NCI-H2081 (cell line): ENCODE results near the gene PTGDS.
A peak's percentile ranks its signal among the peaks of the same experiment; 100 is the strongest.

Experiments used
- DNase-seq, 2 experiments: peaks; one replicate each; lab custom pipeline; 2025; lab: John Stamatoyannopoulos, UW

Gene PTGDS

DNA sequence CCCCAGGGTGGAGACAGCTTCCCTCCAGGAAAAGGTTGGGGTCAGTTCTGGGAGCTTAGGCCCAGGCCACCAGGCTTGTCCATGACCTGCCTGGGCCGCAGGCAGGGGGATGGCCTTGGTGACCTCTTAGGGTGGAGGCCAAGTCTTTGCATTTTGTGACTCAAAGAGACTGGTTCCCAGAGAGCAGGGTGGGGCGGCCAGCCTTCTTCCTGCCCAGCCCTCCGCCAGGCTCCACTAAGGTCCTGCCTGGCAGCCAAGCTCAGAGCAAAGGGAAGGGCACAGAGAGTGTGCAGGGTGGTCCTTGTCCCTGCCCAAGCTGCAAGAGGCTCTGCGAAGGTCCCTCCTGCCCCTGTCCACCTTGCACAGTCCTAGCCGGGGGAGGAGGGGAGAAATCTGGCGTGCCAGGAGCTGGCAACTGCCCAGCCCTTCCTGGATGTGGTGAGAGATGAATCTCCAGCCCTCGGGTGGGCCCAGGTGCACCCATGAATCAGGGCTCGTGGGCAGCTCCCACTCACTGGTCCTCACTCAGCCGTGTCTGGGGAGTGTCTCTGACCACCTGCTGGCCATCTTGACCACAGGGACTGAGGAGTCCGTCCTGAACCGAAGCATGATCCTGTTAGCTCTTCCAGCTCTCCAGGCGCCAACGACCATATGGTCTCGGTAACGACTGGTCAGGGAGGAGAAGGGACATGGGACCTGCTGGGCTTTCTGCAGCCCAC lies 2.3 kb upstream of the PTGDS start:
- DNase-seq: no peak

DNA sequence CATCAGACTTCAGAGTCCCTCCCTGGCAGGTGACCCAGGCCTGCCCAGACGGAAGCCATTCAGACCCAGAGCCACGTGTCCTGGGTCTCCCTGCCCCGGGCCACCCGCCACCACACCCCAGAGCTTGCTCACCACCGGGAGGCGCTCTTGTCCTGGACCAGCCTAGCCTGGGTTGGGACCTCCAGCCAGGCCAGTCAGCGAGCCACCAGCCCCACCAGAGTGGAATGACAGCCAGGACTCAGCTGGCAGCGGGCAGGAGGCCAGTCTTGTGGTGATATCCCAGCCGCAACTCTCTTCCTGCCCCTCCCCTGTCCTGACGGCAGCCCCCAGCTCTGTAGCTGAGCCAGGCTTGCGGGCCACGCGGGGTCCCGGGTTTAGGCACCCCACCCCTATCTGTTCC lies 1.7 kb upstream of the PTGDS start:
- DNase-seq: no peak

DNA sequence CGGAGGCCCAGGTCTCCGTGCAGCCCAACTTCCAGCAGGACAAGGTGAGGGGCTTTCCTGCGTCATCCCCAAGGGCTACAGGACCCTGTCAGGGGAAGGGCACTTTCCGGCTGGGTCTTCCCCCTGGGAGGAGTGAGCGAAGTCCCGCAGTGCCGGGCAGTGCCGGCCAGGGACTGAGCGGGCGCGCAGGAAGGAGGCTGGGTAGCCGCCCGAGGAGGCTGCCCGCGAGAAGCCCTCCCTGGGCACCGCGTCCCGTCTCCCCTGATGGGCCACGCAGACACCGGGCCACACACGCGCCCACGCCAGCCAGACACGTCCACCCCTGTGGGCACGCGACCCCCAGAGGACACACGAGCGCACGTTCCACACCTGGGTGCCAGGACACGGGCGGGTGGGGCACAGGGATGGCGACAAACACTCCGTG lies 357 bp downstream of the PTGDS start:
- no peak for DNase-seq

DNA sequence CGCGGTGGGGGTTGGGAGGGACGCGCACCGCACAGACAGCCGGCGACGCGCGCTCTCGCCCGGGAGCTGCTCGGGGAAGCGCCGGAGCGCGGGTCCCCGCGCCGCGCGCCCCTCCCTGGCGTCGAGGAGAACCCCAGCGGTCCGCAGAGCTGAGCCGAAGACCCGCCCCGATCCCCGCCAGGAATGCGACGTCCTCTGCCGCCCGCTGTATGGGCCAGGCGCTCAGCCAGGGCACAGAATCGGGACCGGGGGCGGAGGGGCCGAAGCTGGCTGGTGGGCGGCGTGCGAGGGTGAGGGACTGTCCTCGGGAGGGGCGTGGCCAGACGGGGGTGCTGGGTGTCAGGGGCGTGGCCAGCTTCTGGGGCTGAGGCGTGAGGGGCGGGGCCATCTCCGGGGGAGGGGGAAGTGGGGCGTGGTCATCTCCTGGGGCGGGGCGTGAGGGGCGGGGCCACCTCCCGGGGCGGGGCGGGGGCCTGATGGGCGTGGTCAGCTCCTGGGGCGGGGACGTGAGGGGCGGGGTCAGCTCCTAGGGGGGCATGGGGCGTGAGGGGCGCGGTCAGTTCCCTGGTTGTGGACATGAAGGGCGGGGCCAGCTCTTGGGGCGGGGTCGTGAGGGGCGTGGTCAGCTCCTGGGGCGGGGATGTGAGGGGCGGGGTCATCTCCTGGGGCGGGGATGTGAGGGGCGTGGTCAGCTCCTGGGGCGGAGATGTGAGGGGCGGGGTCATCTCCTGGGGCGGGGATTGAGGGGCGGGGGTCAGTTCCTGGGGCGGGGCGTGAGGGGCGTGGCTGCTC lies 965 bp downstream of the PTGDS start:
- DNase-seq: peak; percentile 13 to 37

DNA sequence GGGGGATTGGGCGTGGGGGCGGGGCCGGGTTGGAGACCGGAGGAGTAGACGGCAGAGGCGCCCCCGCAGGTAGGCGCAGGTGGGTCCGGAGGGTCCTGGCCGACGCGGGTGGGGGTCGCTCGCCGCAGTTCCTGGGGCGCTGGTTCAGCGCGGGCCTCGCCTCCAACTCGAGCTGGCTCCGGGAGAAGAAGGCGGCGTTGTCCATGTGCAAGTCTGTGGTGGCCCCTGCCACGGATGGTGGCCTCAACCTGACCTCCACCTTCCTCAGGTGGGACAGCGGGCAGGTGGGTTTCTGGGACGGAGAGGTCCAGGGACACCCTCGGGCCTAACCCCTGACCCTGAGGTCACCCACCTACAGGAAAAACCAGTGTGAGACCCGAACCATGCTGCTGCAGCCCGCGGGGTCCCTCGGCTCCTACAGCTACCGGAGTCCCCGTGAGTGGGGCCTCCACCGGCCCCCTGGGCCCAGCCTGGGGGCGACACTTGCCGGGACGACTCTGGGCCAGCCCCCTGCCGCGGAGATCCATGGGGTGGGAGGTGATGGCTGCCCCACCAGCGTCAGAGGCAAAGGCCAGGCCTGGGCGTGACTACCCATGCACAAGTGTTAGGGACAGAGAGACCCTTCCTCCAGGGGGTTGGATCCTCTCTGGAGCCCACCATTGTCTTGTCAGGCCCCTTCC lies 1.7 kb downstream of the PTGDS start:
- DNase-seq: no peak

DNA sequence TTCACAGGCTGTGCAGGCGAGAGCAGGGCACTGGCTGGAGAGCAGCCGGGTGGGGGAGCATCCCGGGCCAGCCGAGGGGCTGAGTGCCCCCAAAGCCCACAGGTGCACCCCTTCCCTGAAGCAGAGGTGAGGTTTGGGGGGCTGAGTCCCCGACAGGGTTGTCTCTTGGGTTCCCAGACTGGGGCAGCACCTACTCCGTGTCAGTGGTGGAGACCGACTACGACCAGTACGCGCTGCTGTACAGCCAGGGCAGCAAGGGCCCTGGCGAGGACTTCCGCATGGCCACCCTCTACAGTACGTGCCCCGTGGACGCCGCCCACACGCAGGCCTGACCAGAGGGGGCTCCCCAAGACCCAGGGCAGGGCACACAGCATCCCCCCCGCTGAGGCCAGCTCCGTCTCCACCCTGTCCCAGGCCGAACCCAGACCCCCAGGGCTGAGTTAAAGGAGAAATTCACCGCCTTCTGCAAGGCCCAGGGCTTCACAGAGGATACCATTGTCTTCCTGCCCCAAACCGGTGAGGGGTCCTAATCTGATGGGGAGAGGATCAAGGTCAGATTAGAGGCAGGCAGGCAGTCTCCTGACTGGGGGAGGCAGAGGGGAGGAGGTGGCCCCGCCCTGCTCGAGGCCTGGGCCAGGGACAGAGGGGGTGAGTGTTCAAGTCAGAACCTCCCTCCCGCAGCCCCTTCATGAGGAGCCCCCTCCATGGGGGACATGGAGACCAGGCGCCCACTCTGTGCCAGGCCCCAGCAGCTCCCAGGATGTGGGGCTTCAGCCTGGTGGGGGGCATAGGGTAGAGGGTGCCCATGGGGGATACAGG lies 2.7 kb downstream of the PTGDS start:
- DNase-seq: no peak

DNA sequence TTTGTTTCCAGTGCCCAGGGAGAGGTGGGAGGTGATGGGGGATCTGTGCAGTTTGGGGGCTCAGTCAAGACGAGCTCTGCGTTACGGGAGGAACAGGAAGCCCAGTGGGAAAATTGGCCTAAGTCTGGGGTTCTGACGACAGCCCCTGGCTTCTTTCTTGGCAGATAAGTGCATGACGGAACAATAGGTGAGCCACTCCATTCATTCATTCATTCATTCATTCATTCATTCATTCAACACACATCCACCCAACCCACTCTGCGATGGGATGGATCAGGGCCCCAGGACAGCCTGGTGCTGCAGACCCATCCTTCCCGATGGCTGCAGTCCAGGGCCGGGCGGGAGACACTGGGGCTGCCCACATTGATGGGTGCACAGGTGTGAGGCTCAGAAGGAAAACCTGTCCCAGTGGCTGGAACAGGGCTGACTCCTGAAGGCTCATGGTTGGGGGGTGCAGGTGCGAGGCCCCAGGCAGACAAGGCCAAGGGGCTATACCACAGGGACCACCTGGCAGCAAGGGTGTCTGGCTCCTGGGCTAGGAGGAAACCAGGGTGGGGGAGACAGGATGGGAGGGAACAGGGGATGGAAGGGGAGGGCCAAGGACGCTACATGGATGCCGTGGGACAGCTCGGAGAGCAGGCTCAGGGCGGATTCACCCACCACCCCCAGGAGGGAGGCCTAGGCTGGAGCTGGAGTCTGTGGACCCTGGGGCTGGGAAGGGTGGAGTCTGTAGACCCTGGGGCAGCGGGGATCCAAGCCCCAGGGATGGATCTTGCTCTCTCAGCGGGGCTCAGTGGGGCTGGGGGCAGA lies 3.6 kb downstream of the PTGDS start:
- DNase-seq: no peak

DNA sequence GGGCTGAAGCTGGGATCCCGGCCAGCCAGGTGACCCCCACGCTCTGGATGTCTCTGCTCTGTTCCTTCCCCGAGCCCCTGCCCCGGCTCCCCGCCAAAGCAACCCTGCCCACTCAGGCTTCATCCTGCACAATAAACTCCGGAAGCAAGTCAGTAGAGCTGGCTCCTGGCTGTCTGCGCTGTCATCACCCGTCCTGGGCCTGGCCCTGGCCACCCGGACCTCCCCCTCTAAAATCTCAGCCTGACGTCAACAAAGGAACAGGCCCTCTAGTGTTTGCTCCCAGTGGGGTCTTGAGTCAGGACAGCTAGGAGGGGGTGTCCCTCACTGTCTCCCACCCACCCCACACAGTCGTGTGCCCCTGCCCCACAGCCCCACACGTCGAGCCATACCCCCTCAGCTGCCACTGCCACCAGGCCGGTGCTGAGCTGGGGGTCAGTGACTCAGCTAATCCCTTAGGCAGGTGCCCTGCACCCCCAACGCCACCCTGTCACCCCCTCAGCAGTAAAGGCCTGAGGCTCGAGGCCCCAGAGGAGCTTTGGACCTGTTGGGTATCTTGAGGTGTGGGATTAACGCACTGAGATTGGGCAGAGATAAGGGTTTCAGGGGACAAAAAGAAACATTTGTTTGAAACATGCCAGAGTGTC lies 4.4 kb downstream of the PTGDS start:
- DNase-seq: no peak

DNA sequence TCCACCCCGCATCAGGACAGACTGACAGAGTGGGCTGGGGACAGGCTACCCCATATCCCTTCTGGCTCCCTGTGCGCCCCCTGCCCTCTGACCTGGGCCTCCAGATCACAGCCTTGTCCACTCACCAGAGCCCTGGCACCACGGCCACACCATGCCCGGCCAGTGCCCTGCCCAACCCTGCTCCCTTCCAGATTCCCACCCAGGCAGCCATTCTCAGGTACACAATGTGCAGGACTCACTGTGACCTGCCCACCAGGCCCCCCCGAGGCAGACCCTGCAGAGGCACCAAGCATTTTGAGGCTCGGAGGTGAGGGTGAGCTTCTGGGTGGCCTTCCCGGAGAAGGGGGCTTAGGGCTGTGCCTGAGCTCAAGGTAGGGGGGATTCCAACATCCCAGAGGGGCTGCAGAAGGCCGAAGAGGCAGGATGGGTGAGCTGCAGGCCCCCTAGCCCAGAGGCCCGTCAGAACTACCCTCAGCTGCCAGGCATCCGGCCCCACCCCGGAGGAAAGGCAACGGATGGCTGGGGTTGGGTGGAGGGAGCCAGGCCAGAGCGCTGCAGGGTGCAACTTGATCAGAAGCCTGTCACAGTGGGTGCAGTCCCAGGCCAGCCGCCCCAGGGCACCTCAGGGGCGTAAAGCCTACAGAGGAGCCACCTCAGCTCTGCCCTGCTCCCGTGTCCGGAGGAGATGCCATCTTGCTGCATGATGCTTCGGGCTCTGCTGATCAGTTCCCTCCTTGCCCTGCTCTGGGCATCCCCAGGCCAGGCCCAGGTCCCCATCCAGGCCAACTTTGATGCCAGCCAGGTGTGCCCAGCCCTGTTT lies 5.1 kb downstream of the PTGDS start, which contains the start of gene LCNL1:
LCNL1 (plus strand) TSS at position 762 of the 820 bp plus-strand sequence. CDS start 594 bp downstream, outside the sequence.
- DNase-seq: no peak

DNA sequence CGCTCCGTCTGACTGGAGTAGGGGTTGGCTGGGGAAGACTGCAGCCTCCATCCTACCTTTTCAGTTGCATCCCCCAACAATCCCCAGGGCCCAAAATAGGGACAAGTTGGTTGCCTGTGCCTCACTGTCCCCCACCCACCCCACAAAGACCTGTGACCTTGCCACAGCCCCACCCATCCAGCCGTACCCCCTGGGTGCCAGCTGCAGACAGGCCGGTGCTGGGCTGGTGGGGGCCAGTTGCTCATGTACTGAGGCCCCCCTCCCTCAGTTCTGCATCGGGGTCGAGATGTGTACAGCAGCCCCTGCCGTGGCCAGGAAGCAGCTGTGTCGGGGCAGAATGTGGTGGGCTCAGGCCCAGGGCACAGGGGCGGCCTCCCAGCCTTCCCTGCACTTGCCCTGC lies 5.9 kb downstream of the PTGDS start:
- DNase-seq: no peak

DNA sequence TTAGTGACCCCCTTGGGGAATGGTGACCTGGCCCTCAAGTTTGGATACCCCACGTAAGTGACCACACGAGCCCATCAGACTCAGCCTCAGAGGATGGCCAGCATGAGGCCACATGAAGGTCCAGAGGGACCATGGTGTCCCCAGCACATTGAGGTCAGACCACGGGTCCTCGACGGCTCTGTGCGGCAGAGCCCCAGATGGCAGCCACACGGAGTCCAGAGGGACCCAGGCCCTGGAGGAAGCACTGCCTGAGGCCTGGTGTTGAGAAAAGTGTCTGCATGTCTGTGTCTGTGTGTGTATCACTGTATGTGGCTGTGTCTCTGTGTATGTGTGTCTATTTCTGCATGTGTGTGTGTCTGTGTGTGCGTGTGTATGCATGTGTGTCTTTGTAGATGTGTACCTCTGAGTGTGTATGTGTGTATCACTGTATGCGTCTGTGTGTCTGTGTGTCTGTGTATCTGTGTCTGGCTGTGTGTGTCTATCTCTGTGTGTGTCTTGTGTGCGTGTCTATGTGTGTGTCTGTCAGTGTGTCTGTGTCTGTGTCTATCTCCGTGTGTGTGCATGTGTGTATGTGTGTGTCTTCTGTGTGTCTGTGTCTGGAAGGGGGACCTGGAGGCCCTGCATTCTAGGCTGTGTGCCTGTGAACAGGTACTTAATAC lies 6.5 kb downstream of the PTGDS start:
- DNase-seq: no peak

DNA sequence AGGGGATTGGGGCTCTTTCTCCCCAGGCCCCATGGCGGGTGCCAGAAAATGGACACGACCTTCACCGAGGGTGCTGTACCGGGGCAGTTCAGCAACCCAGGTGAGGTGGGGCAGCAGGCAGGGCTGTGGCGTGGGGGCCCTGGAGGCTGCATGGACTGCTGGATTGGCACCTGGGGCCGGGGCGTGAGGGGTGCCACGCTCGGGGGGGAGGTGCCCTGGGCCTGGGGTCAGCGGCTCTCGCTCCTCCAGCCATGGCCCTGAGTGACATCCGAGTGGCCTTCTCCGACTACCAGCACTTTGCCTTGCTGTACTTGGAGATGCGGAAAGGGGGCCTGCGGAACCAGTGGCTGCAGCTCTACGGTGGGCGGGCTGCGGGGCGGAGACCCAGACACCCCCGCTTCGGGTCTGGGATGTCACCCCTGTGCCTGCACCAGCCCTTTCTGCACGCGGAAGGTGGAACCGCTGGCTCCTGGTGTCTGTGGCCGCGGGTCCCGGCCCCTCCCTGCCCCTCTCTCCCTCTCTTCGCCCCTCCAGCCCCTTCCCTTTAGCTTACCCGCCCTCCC lies 7.2 kb downstream of the PTGDS start:
- DNase-seq: no peak

DNA sequence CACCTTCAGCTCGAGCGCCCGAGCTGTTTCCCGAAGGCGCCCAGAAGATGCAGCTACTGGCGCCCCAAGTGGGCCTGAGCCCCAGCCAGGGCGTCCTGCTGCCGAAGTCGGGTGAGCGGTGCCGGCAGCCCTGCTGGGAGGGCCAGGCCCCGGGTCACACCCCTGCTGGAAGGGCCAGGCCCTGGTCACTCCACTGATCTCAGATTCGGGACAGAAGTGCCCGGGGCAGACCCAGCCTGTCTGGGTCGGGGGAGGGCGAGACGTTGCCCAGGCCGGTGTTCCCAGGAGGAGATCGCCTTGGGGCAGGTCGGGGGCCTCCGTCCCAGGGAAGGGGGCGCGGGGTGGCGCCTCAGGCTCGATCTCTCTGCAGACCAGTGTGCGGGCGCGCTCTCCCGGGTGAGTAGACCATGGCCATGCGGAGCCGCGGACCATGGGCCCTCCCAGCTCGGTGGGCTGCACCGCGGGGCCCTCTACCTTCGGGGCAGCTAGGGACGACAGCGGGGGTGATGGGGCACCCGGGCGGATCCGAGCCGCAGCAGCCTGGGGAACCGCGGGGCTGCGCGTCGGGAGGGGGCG lies 7.8 kb downstream of the PTGDS start:
- no peak for DNase-seq

DNA sequence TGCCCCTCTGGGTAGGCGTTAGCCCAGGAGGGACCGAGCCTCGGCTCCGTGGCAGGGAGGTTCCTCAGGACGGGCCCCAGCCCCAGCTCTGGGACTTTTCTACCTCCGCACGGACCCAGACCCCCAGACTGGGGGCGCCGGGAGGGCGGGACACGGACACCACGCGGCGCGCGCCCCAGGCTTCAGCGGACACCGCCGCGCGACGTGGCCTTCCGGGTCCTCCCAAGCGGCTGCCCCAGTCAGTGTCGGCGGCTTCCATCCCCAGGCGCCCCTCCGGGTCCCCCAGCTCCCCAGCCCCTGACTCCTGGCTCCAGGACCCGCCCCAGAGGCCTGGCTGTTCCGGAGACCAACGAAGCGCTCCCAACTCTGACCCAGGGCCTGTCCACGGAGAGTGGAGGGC lies 8.5 kb downstream of the PTGDS start:
- no peak for DNase-seq

DNA sequence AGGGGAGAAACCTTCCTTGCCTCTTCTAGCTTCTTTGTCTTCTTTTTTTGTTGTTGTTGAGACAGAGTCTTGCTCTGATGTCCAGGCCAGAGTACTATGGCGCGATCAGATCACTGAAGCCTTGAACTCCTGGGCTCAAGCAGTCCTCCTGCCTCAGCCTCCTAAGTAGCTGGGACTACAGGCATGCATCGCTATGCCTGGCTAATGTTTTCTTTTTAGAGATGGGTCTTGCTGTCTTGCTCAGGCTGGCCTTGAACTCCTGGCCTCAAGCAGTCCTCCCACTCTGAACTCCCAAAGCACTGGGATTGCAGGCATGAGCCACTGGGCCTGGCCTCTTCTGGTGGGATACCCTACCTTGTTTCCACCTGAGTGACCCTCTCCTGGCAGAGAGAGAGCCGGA lies 11.6 kb downstream of the PTGDS start:
- no peak for DNase-seq

DNA sequence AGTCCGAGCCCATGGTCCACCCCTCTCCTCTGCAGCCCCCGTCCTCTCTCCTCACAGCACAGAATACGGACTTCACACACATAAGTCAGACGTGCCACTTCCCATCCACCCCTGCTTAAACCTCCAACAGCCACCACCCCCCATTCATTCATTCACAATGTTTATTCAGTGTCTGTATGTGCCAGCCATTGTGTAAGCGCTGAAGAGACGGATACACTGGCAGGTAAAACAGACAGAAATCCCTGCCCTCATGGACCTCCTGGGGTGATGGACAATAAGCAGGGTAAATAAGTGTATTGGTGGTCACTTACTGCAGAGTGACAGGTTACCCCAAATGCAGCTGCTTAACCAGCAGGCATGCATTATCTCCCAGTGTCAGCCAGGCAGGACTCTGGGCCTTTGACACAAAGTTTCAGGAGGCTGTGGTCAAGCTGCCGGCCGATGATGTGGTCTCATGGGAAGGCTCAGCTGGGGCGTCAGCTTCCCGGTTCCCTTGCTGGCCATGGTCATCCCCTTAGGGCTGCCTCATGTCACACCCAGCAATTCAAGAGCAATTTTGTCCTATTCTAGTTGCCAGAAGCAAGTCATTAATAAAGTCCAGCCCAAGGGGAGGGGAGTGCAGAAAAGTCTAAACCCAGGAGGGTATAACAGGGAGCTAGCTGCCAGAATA lies 13.1 kb downstream of the PTGDS start:
- peak; percentile 61 to 76 for DNase-seq

DNA sequence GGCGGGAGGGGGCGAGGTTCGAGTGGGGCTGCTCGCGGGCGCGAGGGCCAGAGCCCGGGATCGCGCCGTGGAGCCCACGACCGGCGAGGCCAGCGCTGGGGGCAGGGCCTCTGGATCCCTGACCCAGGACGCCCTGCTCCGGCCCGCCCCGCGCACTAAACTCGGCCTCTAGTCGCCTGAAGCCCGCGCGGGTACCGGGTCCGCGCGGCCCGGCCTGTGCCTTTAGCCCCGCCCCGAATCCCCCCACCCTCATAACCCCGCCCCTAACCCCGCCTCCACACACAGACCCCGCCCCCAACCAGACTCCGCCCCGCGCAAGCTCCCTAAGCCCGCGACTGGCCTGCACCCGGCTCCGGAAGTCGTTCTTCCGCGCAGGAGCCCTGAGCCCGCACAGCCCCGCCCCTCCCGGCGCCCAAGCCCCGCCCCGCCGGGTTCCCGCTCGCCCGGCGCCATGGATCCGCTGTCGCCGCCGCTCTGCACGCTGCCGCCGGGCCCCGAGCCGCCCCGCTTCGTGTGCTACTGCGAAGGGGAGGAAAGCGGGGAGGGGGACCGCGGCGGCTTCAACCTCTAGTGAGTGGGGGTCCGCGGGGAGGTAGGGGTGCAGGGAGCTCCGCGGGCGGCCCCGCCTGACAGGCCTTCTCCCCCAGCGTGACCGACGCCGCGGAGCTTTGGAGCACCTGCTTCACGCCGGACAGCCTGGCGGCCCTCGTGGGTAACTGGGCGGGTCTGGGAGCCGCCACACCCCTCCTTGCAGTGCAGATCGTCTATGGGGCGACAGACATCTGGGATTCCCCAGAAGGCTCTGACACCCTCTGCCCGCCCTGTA lies 14.9 kb downstream of the PTGDS start, which contains the start of gene PAXX:
PAXX (plus strand) TSS at position 430 of the 826 bp plus-strand sequence; CDS start at position 452, 22 bp downstream.
- DNase-seq: peak; percentile 82 to 86
